VCaP (cell line): ENCODE data around the gene KRTAP5-11.

ENCODE experiments used
- H3K27ac ChIP-seq: fragments of 450-650 bp; 2 replicates; pipeline ENCODE4 v1.5.1; 2017
- TF ChIP-seq, protein P1 (sequence below): fragments of 450-650 bp; conservative IDR thresholded peaks from 2 replicates; pipeline ENCODE4 v1.5.1; 2017; ENCODE audit warnings: mild to moderate bottlenecking, moderate library complexity

The KRTAP5-11 gene

DNA sequence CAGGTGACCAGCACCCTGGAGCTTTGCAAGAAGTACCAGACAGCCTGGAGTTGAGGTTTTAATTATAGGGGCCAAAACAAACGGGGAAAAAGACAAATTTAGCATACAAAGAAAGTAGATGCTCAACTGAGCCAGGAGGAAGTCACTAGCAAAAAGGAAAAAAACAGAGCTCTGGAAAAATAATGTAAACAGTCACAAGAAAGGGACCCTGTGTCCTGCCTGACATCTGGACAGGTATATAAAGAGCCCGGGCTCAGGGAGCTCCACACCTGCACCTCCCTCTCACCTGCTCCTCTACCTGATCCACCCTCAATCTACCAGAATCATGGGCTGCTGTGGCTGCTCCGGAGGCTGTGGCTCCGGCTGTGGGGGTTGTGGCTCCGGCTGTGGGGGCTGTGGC, 17.4 kb downstream of the KRTAP5-11 start, which contains the start of gene KRTAP5-10:
Gene KRTAP5-10, plus strand, starts transcription at position 301 of the 400 bp plus-strand sequence. Its CDS starts 25 bp downstream, at position 326.
- TF ChIP-seq, protein P1, sequence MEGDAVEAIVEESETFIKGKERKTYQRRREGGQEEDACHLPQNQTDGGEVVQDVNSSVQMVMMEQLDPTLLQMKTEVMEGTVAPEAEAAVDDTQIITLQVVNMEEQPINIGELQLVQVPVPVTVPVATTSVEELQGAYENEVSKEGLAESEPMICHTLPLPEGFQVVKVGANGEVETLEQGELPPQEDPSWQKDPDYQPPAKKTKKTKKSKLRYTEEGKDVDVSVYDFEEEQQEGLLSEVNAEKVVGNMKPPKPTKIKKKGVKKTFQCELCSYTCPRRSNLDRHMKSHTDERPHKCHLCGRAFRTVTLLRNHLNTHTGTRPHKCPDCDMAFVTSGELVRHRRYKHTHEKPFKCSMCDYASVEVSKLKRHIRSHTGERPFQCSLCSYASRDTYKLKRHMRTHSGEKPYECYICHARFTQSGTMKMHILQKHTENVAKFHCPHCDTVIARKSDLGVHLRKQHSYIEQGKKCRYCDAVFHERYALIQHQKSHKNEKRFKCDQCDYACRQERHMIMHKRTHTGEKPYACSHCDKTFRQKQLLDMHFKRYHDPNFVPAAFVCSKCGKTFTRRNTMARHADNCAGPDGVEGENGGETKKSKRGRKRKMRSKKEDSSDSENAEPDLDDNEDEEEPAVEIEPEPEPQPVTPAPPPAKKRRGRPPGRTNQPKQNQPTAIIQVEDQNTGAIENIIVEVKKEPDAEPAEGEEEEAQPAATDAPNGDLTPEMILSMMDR: no peak
- no peak within 1 kb of the TSS for H3K27ac ChIP-seq

- no peak overlapping the region for H3K27ac ChIP-seq
- TF ChIP-seq, protein P1: no peak
Measured at GRCh38 chr11:71564430-71564829, 18.2 kb downstream of the KRTAP5-11 start.

GRCh38 chr11:71563406-71563805, 19.3 kb downstream of the KRTAP5-11 start:
- no peak overlapping the region for H3K27ac ChIP-seq
- TF ChIP-seq, protein P1: peak; percentile 77

DNA sequence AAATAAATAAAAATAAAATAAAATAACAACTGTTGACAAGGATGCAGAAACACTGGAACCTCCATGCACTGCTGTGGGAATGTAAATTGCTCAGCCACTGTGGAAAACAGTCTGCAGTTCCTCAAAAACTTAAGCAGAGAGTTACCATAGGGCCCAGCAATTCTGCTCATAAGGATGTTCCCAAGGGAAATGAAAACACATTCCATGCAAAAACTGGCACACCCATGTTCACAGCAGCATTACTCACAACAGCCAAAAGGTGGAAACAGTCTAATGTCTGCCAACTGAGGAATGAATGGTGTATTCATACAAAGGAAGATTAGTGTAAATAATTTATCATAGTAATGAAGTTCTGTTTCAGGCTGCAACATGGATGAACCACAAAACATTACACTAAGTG, 20.6 kb downstream of the KRTAP5-11 start:
- TF ChIP-seq, protein P1: no peak
- H3K27ac ChIP-seq: no peak overlapping the region

- H3K27ac ChIP-seq: no peak overlapping the region
- TF ChIP-seq, protein P1: no peak
Measured at GRCh38 chr11:71558996-71559395, 23.7 kb downstream of the KRTAP5-11 start.

DNA sequence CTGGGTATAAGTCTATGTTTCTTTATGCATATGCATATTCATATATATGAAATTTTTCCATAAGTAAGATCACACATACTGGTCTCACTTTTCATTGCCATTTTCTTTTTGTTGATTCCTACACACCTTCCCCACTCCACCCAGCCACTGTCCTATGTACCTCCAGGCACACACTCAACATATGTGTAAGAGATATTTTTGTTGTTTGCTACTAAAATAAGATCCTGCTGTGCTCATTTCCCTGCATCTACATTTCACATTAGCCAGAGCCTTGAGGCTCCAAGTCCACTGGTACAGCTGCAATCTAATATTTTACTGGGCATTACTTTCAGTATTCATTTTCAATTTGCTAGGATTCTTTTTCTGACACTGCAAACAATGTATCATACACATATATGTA, 25.4 kb downstream of the KRTAP5-11 start:
- H3K27ac ChIP-seq: no peak overlapping the region
- TF ChIP-seq, protein P1: no peak

- no peak overlapping the region for H3K27ac ChIP-seq
- TF ChIP-seq, protein P1: no peak
Measured at GRCh38 chr11:71556018-71556417, 26.7 kb downstream of the KRTAP5-11 start.
